ENCODE measurements around the gene CELF1. TPM values are rescaled to one million over a fixed set of nuclear protein-coding genes. Genes with fewer than 3 reads are reported as not detected.

Gene CELF1
- 51.4 TPM for polyA plus RNA-seq (2013, experiment 1 of 2; ENCODE audit: insufficient read length)
- polyA plus RNA-seq (2013, experiment 2 of 2; ENCODE audit: insufficient read length): 39.4 TPM

GRCh38 chr11:47552566-47553405 lies at the start of gene CELF1:
Gene CELF1 (minus strand): TSS chr11:47553132. CDS start chr11:47499523, 53,609 bp downstream.
- DNase-seq: peak; percentile 91

DNA sequence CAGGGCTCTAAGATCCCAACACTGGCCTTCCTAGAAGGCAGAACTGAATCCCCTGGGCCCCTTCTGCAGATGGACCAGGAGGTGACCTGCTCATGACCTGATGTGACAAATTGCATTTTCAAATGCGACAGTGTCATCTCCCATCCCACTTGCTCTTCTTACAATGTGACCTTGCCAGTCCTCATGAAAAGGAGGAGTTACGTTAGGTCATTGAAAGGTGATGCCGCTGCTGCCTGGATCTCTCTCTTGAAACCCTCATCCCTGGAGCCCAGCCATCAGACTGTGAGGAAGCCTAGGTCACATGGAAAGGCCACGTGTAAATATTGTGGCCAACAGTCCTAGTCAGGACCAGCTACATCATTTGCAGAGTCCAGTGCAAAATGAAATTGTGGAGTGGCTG lies 47.0 kb upstream of the CELF1 start:
- DNase-seq: no peak

- no peak for DNase-seq
Observed at GRCh38 chr11:47595967-47596366, 43.0 kb upstream of the CELF1 start.

DNA sequence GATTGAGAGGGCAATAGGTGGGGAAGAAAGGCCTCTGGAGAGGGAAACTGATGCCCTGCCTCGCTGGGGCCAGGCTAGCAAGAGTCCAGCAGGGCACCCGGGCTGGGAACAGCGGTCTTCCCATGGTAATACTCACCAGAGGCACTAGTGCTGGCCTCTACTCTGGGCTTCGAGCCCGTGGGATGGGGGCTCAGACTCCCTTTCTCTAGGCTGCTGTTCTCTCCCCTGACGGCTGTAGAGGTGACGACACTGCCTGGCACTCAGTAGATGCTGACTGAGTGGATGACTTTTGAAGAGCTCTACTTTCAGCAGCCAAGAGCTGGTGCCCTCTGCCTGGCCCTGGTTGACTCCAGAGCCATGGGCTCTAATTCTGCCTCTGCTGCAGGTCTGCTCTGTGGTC lies 42.1 kb upstream of the CELF1 start:
- no peak for DNase-seq

DNA sequence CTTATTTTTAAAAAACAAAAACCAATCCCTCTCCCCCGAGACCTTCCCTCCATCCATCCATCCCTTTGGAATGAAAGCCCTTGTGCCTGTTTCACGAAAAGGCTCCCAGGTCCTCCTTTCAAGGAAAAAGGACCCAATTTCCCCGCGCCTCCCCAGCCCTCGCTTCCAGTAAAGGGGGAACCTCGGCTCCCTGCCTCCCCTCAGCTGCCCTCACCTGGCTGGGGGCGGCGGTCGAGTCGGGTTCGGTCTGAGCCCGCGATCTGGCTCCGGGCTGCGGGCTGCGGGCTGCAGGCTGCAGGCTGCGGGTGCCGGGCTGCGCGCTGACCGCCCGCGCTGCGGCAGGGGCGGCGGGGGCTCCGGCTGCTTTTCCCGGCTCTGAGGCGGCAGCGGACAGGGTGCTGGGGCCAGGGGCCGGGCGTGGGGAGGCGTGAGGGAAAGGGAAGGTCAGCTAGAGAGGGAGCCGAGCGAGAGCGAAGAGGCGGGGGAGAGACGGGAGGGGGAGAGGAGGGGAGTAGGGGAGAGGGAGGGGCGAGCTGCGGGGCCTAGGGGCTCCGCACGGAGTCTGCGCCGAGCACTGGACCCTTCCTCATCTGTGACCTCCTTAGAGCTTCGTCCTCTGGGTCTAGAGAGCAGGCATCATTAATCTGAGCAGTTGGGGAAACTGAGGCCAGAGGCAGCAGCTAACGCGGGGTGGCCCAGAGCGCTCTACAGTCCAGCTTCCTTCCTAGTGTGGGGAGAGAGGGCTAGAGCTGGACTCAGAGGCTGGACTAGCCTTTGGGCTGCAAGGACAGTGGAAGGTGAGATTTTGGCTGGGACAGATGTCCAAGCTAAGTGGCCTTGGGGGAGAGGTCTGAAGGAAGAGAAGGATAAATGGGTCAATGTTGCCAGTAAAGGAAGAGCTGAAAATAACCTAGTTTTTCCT lies 41.3 kb upstream of the CELF1 start, which contains the start of gene C1QTNF4:
Gene C1QTNF4, minus strand, starts transcription at position 478 of the 922 bp plus-strand sequence. CDS start 3,601 bp downstream, outside the sequence.
- DNase-seq: no peak

- DNase-seq: no peak
Observed at GRCh38 chr11:47593492-47593933, 40.6 kb upstream of the CELF1 start.

DNA sequence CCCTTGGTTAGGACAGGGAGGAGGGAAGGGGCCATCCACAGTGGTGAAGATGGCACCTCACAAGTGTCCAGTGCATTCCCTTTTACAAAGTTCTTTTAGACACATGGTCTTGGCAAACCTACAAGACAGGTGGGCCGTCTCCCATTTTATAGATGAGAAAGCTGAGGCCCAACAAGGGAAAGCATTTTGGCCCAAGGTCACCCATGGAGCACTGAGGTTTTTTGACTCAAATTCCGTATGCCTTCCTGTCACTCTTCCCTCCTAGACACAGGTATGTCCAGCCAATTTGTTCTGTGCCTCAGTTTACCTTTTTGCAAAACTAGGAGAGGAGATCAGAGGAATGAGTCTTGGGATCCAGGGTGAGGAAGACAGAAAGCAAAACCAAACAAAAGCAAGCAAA lies 40.0 kb upstream of the CELF1 start:
- no peak for DNase-seq

GRCh38 chr11:47592251-47592650 lies 39.3 kb upstream of the CELF1 start:
- no peak for DNase-seq

DNA sequence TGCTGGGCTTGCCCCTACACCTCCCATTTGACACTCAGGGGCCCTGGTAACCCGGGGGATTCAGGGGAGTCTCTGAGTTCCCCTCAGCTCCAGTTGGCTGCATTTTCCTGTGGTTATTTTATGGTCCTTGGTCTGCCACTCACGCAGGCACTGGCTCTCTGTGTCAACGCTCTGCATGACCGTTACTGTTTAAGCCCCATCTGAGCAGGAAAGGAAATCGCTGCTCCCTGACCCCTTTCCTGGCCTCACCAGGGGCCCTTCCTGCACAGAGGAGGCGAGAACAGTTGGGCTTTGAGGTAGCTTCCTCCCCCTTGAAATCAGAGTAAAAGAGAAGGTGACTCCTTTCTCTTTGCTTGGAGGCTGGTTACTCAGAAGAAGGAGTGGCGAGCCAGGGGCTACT lies 38.8 kb upstream of the CELF1 start:
- DNase-seq: no peak

- peak; percentile 28 for DNase-seq
Observed at GRCh38 chr11:47589977-47590861, 37.3 kb upstream of the CELF1 start.

- DNase-seq: no peak
Observed at GRCh38 chr11:47589584-47589976, 36.6 kb upstream of the CELF1 start.

DNA sequence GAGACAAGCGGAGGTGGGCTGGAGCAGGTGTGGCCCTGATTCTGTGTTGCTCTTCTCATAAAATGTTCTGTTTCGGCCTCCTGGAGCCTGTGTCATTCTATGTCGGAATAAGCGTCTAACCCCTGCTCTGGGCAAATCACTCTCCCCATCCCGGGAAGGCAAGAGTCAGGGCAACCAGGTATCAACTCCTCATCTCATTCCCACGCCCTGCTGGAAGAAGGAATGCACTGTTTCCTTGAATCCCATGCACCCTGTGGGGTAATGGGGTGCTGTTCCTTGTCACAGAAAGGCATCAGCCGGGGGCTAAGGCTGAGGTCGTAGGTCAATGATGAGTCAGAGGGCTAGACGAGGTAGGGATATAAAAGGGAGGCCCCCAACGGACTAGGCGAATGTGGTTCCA lies 36.2 kb upstream of the CELF1 start:
- no peak for DNase-seq

GRCh38 chr11:47587723-47588326 lies 34.9 kb upstream of the CELF1 start:
- DNase-seq: no peak

GRCh38 chr11:47587039-47587716 lies 34.2 kb upstream of the CELF1 start:
- no peak for DNase-seq

DNA sequence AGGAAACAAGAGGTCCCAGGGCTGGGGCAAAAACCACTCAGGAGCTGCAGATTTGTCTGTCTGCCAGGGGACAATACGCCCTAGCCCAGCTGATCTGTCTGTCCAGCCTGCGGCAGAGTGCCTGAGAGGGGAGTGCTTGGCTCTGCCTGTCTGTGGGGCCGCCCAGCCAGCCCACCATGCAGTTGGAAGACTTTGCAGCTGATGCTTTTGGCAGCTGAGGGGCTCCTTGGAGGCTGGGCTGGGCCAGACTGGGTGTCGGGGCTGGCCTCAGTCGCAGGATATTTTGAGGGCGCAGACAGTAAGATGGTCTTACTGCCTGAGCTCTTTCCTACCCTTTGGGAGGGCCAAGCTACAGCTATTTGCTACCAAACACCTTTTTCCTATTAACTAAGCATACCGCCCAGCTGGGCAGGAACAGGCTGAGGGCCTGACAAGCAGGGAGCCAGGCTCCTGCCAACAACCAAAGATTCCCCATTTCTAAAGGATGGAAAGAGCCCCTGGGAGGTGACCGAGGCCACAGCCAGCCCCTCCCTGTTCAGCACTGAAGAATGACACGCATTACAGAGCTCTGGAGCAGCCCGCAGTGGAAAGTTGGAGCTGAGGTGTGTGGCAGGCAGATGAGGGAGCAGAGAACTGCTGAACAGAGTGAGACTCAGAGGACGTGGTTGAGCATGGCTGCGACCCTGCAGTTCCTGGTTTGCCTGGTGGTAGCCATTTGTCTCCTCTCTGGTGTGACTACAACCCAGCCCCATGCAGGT lies 33.3 kb upstream of the CELF1 start, which contains the start of gene FAM180B:
Gene FAM180B, plus strand, starts transcription at position 581 of the 758 bp plus-strand sequence. Its CDS starts 91 bp downstream, at position 672.
- DNase-seq: no peak

- DNase-seq: no peak
Observed at GRCh38 chr11:47583844-47584243, 30.9 kb upstream of the CELF1 start.

DNA sequence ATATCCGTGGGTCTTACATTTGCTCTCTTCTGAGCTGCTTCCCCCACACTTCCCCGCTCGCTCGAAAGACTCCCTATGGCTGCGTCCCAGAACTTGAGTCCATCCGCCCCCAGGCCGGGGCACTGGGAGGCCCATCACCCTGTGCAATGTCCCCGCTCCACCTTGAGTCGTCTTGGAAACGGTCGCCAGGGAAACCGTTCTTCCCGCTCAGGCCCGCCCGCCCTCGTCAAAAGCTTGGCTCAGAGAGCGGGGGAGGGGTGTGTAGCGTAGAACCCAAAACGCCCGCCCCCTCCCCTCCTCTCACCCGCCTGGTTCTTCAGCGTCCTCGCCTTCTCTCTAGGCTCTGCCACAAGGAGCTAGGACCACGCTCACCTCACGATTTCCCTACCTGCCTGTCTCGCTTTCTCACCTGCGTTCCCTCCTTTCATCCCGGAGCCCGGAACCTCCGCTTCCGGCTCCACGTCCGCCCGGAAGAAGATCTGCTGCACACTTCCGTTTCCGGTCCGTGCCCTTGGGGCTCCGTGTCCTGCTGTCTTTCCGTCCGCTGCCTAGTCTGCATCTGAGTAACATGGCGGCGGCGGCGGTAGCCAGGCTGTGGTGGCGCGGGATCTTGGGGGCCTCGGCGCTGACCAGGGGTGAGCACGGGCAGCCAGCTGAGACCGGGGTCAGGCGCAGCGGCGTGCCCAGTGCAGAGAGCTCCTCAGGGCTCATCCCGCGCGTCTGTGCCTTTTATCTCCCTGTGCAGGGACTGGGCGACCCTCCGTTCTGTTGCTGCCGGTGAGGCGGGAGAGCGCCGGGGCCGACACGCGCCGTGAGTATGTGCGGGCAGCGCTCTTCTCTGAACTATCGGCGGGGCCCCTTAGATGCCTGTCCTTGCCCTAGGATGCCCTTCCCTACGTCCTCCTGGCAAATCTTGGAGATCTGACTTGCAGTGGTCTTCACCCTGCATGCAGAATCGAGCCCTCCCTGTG lies 25.9 kb upstream of the CELF1 start, which contains the start of the genes KBTBD4 and NDUFS3:
Gene KBTBD4, minus strand, starts transcription at position 447 of the 971 bp plus-strand sequence. Its CDS starts 19 bp downstream, at position 428.
Gene NDUFS3, plus strand, starts transcription at position 551 of the 971 bp plus-strand sequence. Its CDS starts 18 bp downstream, at position 569.
- DNase-seq: peak; percentile 86

DNA sequence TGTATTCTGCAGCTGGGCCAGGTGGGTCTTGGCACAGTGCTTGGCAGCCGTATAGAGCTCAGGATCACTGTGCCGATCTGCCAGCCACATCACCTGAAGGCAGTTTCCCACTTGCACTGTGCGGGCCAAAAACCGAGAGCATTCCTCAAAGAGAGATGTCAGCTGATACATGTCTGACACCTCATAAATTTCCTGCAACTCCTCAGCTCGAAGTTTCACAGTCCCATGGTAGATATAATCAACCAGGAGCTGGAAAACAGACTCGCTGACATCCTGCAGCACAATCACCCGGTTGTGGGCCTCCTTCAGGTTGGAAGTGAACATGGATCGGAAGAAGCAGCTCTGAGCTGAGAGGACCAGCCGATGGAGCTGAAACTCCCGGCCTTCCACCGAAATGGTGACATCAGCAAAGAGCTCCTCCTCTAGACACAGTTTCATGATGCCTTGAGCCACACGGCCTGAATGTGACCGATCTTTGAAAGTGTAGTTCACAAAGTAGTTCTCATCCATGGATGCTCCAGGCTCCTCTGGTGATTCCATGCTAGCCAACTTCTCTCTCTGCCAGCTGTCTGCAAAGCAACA lies 24.6 kb upstream of the CELF1 start:
- no peak for DNase-seq

All from fibroblast of skin of back (primary cell).